H1 (cell line): ENCODE measurements around the gene COPG1. TPM values are rescaled to one million over a fixed set of nuclear protein-coding genes. Genes with fewer than 3 reads are reported as not detected.

Experiments
- BACH1 ChIP-seq: IDR thresholded peaks from 2 replicates; pipeline ENCODE4 v1.6.1; 2012; ENCODE audit warnings: low read length, improper control_type of control experiment
- HDAC2 ChIP-seq, 2 experiments: fragments of 300-600 bp in 1 of 2; sonication (generic) in 1 of 2; IDR thresholded peaks; 2 replicates each; pipeline ENCODE4 v1.6.1; 2011 to 2012; ENCODE audit warnings: low read depth in 2 of 2, low read length in 2 of 2, mild to moderate bottlenecking in 2 of 2, moderate library complexity in 2 of 2, borderline replicate concordance in 1 of 2, inconsistent platforms in 1 of 2
- KDM1A ChIP-seq: fragments of 200-600, 300-600 bp; sonication (generic); IDR thresholded peaks from 2 replicates; pipeline ENCODE4 v1.7.1; 2016; ENCODE audit warnings: mild to moderate bottlenecking, low read length, borderline replicate concordance
- KDM4A ChIP-seq: IDR thresholded peaks from one replicate; pipeline ENCODE4 v1.7.1; 2012; ENCODE audit warnings: low read depth, mild to moderate bottlenecking, moderate library complexity, low read length, inconsistent platforms; ENCODE audit not compliant: severe bottlenecking
- SRF ChIP-seq: IDR thresholded peaks from 2 replicates; pipeline ENCODE4 v1.6.1; 2011; ENCODE audit warnings: mild to moderate bottlenecking, low read depth, low read length, moderate library complexity
- polyA plus RNA-seq, 7 experiments: library from polyadenylated mRNA; depleted of rRNA in 3 of 7; stranded (reverse) in 5 of 7; unstranded in 2 of 7; fragments of >200 nt in 5 of 7; fragments of 200-250 nt in 2 of 7; gene quantifications; 1 replicate in 5 of 7; 2 replicates in 1 of 7; 4 replicates in 1 of 7; pipeline versions ENCODE4 v1.2.1 to v1.2.3, GENCODE V29; 2011 to 2013; ENCODE audit warnings: missing spikeins in 2 of 7, mixed read lengths in 2 of 7
- total RNA-seq: library from RNA; stranded (reverse); fragmentation: NEBNext Ultra II Directional; extraction: Animal tissue kit (Norgen Biotek cat#: 25700); gene quantifications from 2 replicates; pipeline ENCODE4 v1.2.1, GENCODE V29; 2021

COPG1 gene
- total and polyA plus RNA-seq, 2 of the 8 experiments (the other 6 are each of a cell fraction or from before 2014, with no cell fraction given), result 52.7 to 106 TPM

DNA sequence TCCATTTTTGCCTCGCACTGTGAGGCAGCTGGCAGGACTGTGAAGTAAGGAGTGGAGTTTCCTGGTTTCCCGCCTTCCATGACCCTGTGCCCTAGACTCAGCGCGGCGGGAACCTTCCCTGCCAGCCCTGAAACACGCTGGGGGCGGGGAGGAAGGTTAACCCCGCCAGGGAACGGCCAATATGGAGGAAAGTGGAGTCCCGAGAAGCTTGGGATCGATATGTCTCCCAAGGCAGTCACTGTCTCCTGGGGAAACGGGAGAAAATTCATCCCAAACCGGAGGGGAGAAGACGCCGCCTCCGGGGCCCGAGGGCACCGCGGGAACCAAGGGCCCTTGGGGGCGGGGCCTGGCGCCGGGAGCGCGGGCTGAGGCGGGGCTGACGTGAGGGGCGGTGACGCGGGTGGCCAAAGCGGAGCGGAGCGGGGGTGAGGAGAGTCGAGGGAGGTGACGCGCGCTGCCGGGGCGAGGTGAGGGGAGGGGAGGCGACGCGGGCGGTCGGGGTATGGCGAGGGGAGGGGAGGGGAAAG lies 29.1 kb downstream of the COPG1 start, which contains the start of gene HMCES (continued):
- TF ChIP-seq SRF, result no peak
- TF ChIP-seq KDM4A, result no peak
- no peak for TF ChIP-seq KDM1A
- TF ChIP-seq HDAC2 (IDR thresholded peaks at IDR 0.05; ENCODE audit: borderline replicate concordance in 1 of 2, low read depth in 2 of 2, low read length in 2 of 2), result no peak
- no peak for TF ChIP-seq BACH1
